Liver (tissue), 9 donors: ENCODE measurements around the gene ST6GAL1. TPM values are rescaled to one million over a fixed set of nuclear protein-coding genes. Genes with fewer than 3 reads are reported as not detected.
A peak's percentile ranks its signal among the peaks of the same experiment; 100 is the strongest.

Experiments used
- DNase-seq: peaks from one replicate; pipeline ENCODE4 v3.0.0-alpha.2; 2017; ENCODE audit warnings: low spot score
- H3K27ac ChIP-seq, 2 donors: one replicate each; pipeline ENCODE4 v1.7.0; 2013; ENCODE audit warnings: inconsistent platforms in 2 of 2, low read length in 2 of 2, control low read depth in 1 of 2, low read depth in 1 of 2, mild to moderate bottlenecking in 1 of 2
- H3K27me3 ChIP-seq, 4 donors: one replicate each; pipeline versions ENCODE4 v1.6.1 to v1.7.0; 2013; ENCODE audit warnings: low read length in 3 of 4, inconsistent platforms in 1 of 4, mild to moderate bottlenecking in 1 of 4, moderate library complexity in 1 of 4; ENCODE audit not compliant: control insufficient read depth in 4 of 4, insufficient read depth in 4 of 4
- H3K36me3 ChIP-seq, 4 donors: one replicate each; pipeline versions ENCODE4 v1.6.1 to v1.7.0; 2013; ENCODE audit warnings: low read length in 3 of 4, mild to moderate bottlenecking in 3 of 4, low read depth in 1 of 4, moderate library complexity in 1 of 4; ENCODE audit not compliant: control insufficient read depth in 4 of 4, insufficient read depth in 3 of 4
- H3K4me1 ChIP-seq, 4 donors: one replicate each; pipeline versions ENCODE4 v1.6.1 to v1.7.0; 2013; ENCODE audit warnings: low read length in 3 of 4, mild to moderate bottlenecking in 3 of 4, moderate library complexity in 1 of 4; ENCODE audit not compliant: control insufficient read depth in 4 of 4, insufficient read depth in 4 of 4
- H3K4me3 ChIP-seq, 3 donors: one replicate each; pipeline versions ENCODE4 v1.6.1 to v1.7.0; 2013; ENCODE audit warnings: low read length in 3 of 3, control low read depth in 1 of 3, low read depth in 1 of 3, mild to moderate bottlenecking in 1 of 3
- H3K9ac ChIP-seq, 2 donors: one replicate each; pipeline ENCODE4 v1.7.0; 2013; ENCODE audit warnings: low read length in 2 of 2, mild to moderate bottlenecking in 2 of 2, moderate library complexity in 2 of 2, control low read depth in 1 of 2, low read depth in 1 of 2
- H3K9me3 ChIP-seq, 4 donors: one replicate each; pipeline versions ENCODE4 v1.6.1 to v1.7.0; 2013; ENCODE audit warnings: low read length in 3 of 4; ENCODE audit not compliant: control insufficient read depth in 4 of 4
- EGR1 ChIP-seq, 2 donors: IDR thresholded peaks; 2 replicates each; pipeline ENCODE4 v1.6.1; 2016 to 2018; ENCODE audit warnings: antibody characterized with exemption in 2 of 2, low read depth in 2 of 2
- FOXA1 ChIP-seq: IDR thresholded peaks from 2 replicates; pipeline ENCODE4 v1.6.1; 2016; ENCODE audit warnings: antibody characterized with exemption
- GABPA ChIP-seq, 2 donors: IDR thresholded peaks in 1 of 2; conservative IDR thresholded peaks in 1 of 2; 2 replicates each; pipeline ENCODE4 v1.6.1; 2016; ENCODE audit warnings: antibody characterized with exemption in 2 of 2, mild to moderate bottlenecking in 1 of 2, moderate library complexity in 1 of 2
- HNF4A ChIP-seq, 2 donors: conservative IDR thresholded peaks; 2 replicates each; pipeline ENCODE4 v1.6.1; 2016; ENCODE audit warnings: antibody characterized with exemption in 2 of 2, mild to moderate bottlenecking in 2 of 2
- HNF4G ChIP-seq: IDR thresholded peaks from 2 replicates; pipeline ENCODE4 v1.6.1; 2016; ENCODE audit warnings: antibody characterized with exemption
- JUND ChIP-seq, 2 donors: IDR thresholded peaks; 2 replicates each; pipeline ENCODE4 v1.6.1; 2016; ENCODE audit warnings: antibody characterized with exemption in 2 of 2
- NR2F2 ChIP-seq: IDR thresholded peaks from 2 replicates; pipeline ENCODE4 v1.6.1; 2016; ENCODE audit warnings: antibody characterized with exemption
- RXRA ChIP-seq, 2 donors: IDR thresholded peaks; 2 replicates each; pipeline ENCODE4 v1.6.1; 2017 to 2018; ENCODE audit warnings: antibody characterized with exemption in 2 of 2, mild to moderate bottlenecking in 1 of 2
- SP1 ChIP-seq: IDR thresholded peaks from 2 replicates; pipeline ENCODE4 v1.6.1; 2018; ENCODE audit warnings: antibody characterized with exemption, mild to moderate bottlenecking
- TAF1 ChIP-seq: conservative IDR thresholded peaks from 2 replicates; pipeline ENCODE4 v1.6.1; 2016; ENCODE audit warnings: antibody characterized with exemption, mild to moderate bottlenecking
- YY1 ChIP-seq: IDR thresholded peaks from 2 replicates; pipeline ENCODE4 v1.6.1; 2016; ENCODE audit warnings: antibody characterized with exemption, mild to moderate bottlenecking
- WGBS: extraction: QIAGEN DNeasy Blood & Tissue Kit; methylation state at CpG from one replicate; pipeline ENCODE4 v1.1.7; 2013; 5-methylcytosine and 5-hydroxymethylcytosine counted together
- polyA plus RNA-seq, 2 donors: library from polyadenylated mRNA; stranded (reverse) in 1 of 2; unstranded in 1 of 2; fragments of 200-250 nt in 1 of 2; fragments of >200 nt in 1 of 2; fragmentation: Nextera tagmentation in 1 of 2; extraction: Ambion mirVana in 1 of 2; gene quantifications; one replicate each; pipeline versions ENCODE4 v1.2.1 to v1.2.3, GENCODE V29; 2013 to 2015
- total RNA-seq, 2 donors: library from RNA; depleted of rRNA; stranded (reverse); fragments of >200 nt; gene quantifications; one replicate each; pipeline ENCODE4 v1.2.3, GENCODE V29; 2014
- TF ChIP-seq, protein P1 (sequence below): fragments of 150-350 bp; IDR thresholded peaks from 2 replicates; pipeline ENCODE4 v1.5.1; 2017; ENCODE audit warnings: improper control_type of control experiment, low read depth, low read length; ENCODE audit not compliant: missing input control
- TF ChIP-seq, protein P2 (sequence below): IDR thresholded peaks from 2 replicates; pipeline ENCODE4 v1.6.1; 2016; ENCODE audit warnings: antibody characterized with exemption, mild to moderate bottlenecking
- TF ChIP-seq, protein P3 (sequence below): IDR thresholded peaks from 2 replicates; pipeline ENCODE4 v1.6.1; 2016; ENCODE audit warnings: antibody characterized with exemption
- TF ChIP-seq, protein P4 (sequence below): IDR thresholded peaks from 2 replicates; pipeline ENCODE4 v1.6.1; 2016; ENCODE audit warnings: antibody characterized with exemption
- donor health status: healthy.
- donor health status: healthy.
- donor health status: healthy.
- donor health status: healthy.
- donor health status: healthy.

ST6GAL1 gene
- total and polyA plus RNA-seq, 4 donors: 102 to 425 (median 328) TPM

DNA sequence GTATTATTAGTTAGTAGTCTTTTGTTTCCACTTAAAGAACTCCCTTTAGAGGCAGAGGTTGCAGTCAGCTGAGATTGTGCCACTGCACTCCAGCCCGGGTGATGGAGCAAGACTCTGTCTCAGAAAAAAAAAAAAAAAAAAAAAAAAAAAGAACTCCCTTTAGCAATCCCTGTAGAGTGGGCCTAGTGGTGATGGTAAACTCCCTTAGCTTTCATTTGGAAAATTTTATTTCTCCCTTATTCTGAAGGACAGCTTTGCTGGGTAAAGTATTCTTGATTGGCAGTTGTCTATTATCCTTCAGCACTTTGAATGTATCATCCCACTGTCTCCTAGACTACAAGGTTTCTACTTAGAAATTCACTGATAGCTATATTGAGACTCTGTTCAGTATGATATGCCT, 163.0 kb downstream of the ST6GAL1 start:
- no peaks in the 10 kb centered on the region for H3K4me1 ChIP-seq
- DNase-seq: no peak
- H3K4me3 ChIP-seq: no peak overlapping the region
- H3K9me3 ChIP-seq: peaks cover 0 to under 1% (median 0%) of the 10 kb centered on the region in 4 donors
- TF ChIP-seq EGR1 (IDR thresholded peaks at IDR 0.05; ENCODE audit: low read depth in 2 of 2) (no peak), JUND (IDR thresholded peaks at IDR 0.05) (no peak), YY1 (no peak), RXRA (IDR thresholded peaks at IDR 0.05) (no peak), HNF4G (no peak), NR2F2 (no peak), GABPA (IDR thresholded peaks at IDR 0.05 in 1 of 2, conservative IDR thresholded peaks at IDR 0.05 in 1 of 2) (no peak), TAF1 (no peak), FOXA1 (no peak), HNF4A (conservative IDR thresholded peaks at IDR 0.05) (no peak), SP1 (no peak)
- TF ChIP-seq, protein P1, sequence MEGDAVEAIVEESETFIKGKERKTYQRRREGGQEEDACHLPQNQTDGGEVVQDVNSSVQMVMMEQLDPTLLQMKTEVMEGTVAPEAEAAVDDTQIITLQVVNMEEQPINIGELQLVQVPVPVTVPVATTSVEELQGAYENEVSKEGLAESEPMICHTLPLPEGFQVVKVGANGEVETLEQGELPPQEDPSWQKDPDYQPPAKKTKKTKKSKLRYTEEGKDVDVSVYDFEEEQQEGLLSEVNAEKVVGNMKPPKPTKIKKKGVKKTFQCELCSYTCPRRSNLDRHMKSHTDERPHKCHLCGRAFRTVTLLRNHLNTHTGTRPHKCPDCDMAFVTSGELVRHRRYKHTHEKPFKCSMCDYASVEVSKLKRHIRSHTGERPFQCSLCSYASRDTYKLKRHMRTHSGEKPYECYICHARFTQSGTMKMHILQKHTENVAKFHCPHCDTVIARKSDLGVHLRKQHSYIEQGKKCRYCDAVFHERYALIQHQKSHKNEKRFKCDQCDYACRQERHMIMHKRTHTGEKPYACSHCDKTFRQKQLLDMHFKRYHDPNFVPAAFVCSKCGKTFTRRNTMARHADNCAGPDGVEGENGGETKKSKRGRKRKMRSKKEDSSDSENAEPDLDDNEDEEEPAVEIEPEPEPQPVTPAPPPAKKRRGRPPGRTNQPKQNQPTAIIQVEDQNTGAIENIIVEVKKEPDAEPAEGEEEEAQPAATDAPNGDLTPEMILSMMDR: no peak
- TF ChIP-seq, protein P2, sequence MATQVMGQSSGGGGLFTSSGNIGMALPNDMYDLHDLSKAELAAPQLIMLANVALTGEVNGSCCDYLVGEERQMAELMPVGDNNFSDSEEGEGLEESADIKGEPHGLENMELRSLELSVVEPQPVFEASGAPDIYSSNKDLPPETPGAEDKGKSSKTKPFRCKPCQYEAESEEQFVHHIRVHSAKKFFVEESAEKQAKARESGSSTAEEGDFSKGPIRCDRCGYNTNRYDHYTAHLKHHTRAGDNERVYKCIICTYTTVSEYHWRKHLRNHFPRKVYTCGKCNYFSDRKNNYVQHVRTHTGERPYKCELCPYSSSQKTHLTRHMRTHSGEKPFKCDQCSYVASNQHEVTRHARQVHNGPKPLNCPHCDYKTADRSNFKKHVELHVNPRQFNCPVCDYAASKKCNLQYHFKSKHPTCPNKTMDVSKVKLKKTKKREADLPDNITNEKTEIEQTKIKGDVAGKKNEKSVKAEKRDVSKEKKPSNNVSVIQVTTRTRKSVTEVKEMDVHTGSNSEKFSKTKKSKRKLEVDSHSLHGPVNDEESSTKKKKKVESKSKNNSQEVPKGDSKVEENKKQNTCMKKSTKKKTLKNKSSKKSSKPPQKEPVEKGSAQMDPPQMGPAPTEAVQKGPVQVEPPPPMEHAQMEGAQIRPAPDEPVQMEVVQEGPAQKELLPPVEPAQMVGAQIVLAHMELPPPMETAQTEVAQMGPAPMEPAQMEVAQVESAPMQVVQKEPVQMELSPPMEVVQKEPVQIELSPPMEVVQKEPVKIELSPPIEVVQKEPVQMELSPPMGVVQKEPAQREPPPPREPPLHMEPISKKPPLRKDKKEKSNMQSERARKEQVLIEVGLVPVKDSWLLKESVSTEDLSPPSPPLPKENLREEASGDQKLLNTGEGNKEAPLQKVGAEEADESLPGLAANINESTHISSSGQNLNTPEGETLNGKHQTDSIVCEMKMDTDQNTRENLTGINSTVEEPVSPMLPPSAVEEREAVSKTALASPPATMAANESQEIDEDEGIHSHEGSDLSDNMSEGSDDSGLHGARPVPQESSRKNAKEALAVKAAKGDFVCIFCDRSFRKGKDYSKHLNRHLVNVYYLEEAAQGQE: no peak
- TF ChIP-seq, protein P3, sequence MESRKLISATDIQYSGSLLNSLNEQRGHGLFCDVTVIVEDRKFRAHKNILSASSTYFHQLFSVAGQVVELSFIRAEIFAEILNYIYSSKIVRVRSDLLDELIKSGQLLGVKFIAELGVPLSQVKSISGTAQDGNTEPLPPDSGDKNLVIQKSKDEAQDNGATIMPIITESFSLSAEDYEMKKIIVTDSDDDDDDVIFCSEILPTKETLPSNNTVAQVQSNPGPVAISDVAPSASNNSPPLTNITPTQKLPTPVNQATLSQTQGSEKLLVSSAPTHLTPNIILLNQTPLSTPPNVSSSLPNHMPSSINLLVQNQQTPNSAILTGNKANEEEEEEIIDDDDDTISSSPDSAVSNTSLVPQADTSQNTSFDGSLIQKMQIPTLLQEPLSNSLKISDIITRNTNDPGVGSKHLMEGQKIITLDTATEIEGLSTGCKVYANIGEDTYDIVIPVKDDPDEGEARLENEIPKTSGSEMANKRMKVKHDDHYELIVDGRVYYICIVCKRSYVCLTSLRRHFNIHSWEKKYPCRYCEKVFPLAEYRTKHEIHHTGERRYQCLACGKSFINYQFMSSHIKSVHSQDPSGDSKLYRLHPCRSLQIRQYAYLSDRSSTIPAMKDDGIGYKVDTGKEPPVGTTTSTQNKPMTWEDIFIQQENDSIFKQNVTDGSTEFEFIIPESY: no peak
- TF ChIP-seq, protein P4, sequence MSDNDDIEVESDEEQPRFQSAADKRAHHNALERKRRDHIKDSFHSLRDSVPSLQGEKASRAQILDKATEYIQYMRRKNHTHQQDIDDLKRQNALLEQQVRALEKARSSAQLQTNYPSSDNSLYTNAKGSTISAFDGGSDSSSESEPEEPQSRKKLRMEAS: no peak
- H3K9ac ChIP-seq: no peak overlapping the region
- no peaks in the 10 kb centered on the region for H3K27me3 ChIP-seq
- WGBS: 82% methylated on average over 1 of the region's 1 CpG
- H3K36me3 ChIP-seq: no peaks in the 10 kb centered on the region
- no peak overlapping the region for H3K27ac ChIP-seq

GRCh38 chr3:187098923-187099512, 168.7 kb downstream of the ST6GAL1 start:
- no peak overlapping the region for H3K9ac ChIP-seq
- no peak overlapping the region for H3K27ac ChIP-seq
- peaks cover 0 to 14% (median 12%) of the 10 kb centered on the region in 4 donors for H3K4me1 ChIP-seq
- WGBS: 89% methylated on average over 2 of the region's 2 CpGs
- no peak for DNase-seq
- no peaks in the 10 kb centered on the region for H3K36me3 ChIP-seq
- TF ChIP-seq YY1 (no peak), TAF1 (peak; percentile 13)
- H3K9me3 ChIP-seq: no peaks in the 10 kb centered on the region
- H3K4me3 ChIP-seq: no peak overlapping the region
- no peaks in the 10 kb centered on the region for H3K27me3 ChIP-seq
